RWPE2 (cell line): ENCODE data around the gene CNKSR2.

Experiments used
- ATAC-seq: fragments of 200-7000 bp; cut with Tn5 transposase; 3 replicates; pipeline ENCODE4 v1.9.1; 2021; ENCODE audit warnings: low read depth
- DNase-seq: peaks from one replicate; pipeline ENCODE4 v3.0.0-alpha.2; 2020; ENCODE audit warnings: low spot score
- H3K27ac ChIP-seq: fragments of 450-650 bp; 2 replicates; pipeline ENCODE4 v1.5.1; 2017; ENCODE audit warnings: mild to moderate bottlenecking; ENCODE audit not compliant: poor library complexity, severe bottlenecking
- H3K27me3 ChIP-seq: fragments of 250-450 bp; sonication (Bioruptor Pico); 2 replicates; pipeline ENCODE4 v1.5.1; 2021; ENCODE audit warnings: mild to moderate bottlenecking, moderate library complexity; ENCODE audit not compliant: insufficient read depth, poor library complexity, severe bottlenecking
- H3K36me3 ChIP-seq: fragments of 250-450 bp; sonication (Bioruptor Pico); 2 replicates; pipeline ENCODE4 v1.5.1; 2020; ENCODE audit warnings: low read depth, mild to moderate bottlenecking, moderate library complexity
- H3K4me1 ChIP-seq: fragments of 250-450 bp; sonication (Bioruptor Pico); 2 replicates; pipeline ENCODE4 v1.5.1; 2021; ENCODE audit warnings: mild to moderate bottlenecking, moderate library complexity; ENCODE audit not compliant: insufficient read depth, poor library complexity, severe bottlenecking
- H3K4me3 ChIP-seq: fragments of 250-450 bp; sonication (Bioruptor Pico); 2 replicates; pipeline ENCODE4 v1.5.1; 2021; ENCODE audit warnings: mild to moderate bottlenecking, moderate library complexity; ENCODE audit not compliant: severe bottlenecking
- H3K9me3 ChIP-seq: fragments of 250-450 bp; sonication (Bioruptor Pico); 2 replicates; pipeline ENCODE4 v1.5.1; 2021; ENCODE audit warnings: mild to moderate bottlenecking, moderate library complexity; ENCODE audit not compliant: severe bottlenecking
- TF ChIP-seq, protein P1 (sequence below): fragments of 450-650 bp; IDR thresholded peaks from one replicate; pipeline ENCODE4 v1.5.1; 2017; ENCODE audit warnings: mild to moderate bottlenecking, moderate library complexity; ENCODE audit not compliant: poor library complexity, severe bottlenecking

CNKSR2 gene

GRCh38 chrX:21700275-21700674 lies 326.1 kb downstream of the CNKSR2 start:
- Histone ChIP-seq H3K36me3 (no peaks in the 10 kb centered on the region), H3K27ac (no peak overlapping the region), H3K4me3 (no peak overlapping the region), H3K4me1 (no peaks in the 10 kb centered on the region), H3K9me3 (no peaks in the 10 kb centered on the region), H3K27me3 (no peaks in the 10 kb centered on the region)
- ATAC-seq (no peak), DNase-seq (no peak)
- TF ChIP-seq, protein P1, sequence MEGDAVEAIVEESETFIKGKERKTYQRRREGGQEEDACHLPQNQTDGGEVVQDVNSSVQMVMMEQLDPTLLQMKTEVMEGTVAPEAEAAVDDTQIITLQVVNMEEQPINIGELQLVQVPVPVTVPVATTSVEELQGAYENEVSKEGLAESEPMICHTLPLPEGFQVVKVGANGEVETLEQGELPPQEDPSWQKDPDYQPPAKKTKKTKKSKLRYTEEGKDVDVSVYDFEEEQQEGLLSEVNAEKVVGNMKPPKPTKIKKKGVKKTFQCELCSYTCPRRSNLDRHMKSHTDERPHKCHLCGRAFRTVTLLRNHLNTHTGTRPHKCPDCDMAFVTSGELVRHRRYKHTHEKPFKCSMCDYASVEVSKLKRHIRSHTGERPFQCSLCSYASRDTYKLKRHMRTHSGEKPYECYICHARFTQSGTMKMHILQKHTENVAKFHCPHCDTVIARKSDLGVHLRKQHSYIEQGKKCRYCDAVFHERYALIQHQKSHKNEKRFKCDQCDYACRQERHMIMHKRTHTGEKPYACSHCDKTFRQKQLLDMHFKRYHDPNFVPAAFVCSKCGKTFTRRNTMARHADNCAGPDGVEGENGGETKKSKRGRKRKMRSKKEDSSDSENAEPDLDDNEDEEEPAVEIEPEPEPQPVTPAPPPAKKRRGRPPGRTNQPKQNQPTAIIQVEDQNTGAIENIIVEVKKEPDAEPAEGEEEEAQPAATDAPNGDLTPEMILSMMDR, result no peak

DNA sequence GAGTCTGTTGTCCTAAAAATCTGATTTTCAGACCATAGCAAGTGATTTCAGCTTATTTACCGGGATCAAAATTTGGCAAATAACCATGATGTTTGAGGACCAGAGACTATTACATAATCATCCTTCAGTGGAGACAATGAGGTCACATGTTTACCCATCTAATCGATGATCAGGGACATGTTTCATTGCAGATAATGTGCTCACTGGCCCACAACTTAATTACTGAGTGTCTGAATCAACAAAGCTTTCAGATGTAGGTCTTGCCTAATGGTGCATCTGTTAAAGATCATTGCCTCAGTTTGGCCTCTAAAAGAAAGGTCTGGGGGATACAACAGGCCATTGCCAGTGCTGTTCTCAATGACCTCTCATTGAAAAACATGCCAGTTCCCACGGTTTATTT lies 326.7 kb downstream of the CNKSR2 start:
- Histone ChIP-seq H3K27me3 (no peaks in the 10 kb centered on the region), H3K4me1 (no peaks in the 10 kb centered on the region), H3K27ac (no peak overlapping the region), H3K36me3 (no peaks in the 10 kb centered on the region), H3K4me3 (no peak overlapping the region), H3K9me3 (no peaks in the 10 kb centered on the region)
- TF ChIP-seq, protein P1, result no peak
- DNase-seq (no peak), ATAC-seq (no peak)

- no peaks in the 10 kb centered on the region for H3K9me3 ChIP-seq
- DNase-seq, result no peak
- no peak overlapping the region for H3K4me3 ChIP-seq
- no peak overlapping the region for H3K27ac ChIP-seq
- H3K36me3 ChIP-seq, result no peaks in the 10 kb centered on the region
- ATAC-seq, result no peak
- TF ChIP-seq, protein P1, result no peak
- H3K4me1 ChIP-seq, result no peaks in the 10 kb centered on the region
- no peaks in the 10 kb centered on the region for H3K27me3 ChIP-seq
Observed at GRCh38 chrX:21702725-21703124, 328.5 kb downstream of the CNKSR2 start.
